Pancreas (tissue), 10 donors: Measurements from ENCODE around the gene DDTL. TPM values are rescaled to one million over a fixed set of nuclear protein-coding genes. Genes with fewer than 3 reads are reported as not detected.

Experiments
- ATAC-seq, 4 donors: fragments of 200-7000 bp; cut with Tn5 transposase; one replicate each; pipeline versions ENCODE4 v1.8.0 to v1.9.1; 2020; ENCODE audit warnings: mild to moderate bottlenecking in 4 of 4, moderate library complexity in 4 of 4
- DNase-seq, 6 donors: peaks; one replicate each; pipeline ENCODE4 v3.0.0-alpha.2; 2020
- FAIRE-seq: peaks from 2 replicates; lab custom pipeline; 2012; peaks lifted over from hg19 to GRCh38; lab: Jason Lieb, UNC
- H3K27ac ChIP-seq, 4 donors: fragments of 200-600 bp; sonication (generic); 1 replicate in 3 of 4; 2 replicates in 1 of 4; pipeline versions ENCODE4 v1.5.0 to v1.8.0; 2020
- H3K27me3 ChIP-seq, 4 donors: fragments of 200-600 bp; one replicate each; pipeline ENCODE4 v1.8.0; 2021
- H3K36me3 ChIP-seq, 3 donors: fragments of 200-600 bp; sonication (generic) in 1 of 3; one replicate each; pipeline versions ENCODE4 v1.5.0 to v1.8.0; 2020 to 2021
- H3K4me1 ChIP-seq, 3 donors: fragments of 200-600 bp; one replicate each; pipeline ENCODE4 v1.8.0; 2021
- H3K4me3 ChIP-seq, 4 donors: fragments of 200-600 bp; sonication (generic) in 2 of 4; one replicate each; pipeline versions ENCODE4 v1.5.0 to v1.8.0; 2020 to 2021
- H3K9me3 ChIP-seq, 4 donors: fragments of 200-600 bp; one replicate each; pipeline ENCODE4 v1.8.0; 2021
- CTCF ChIP-seq, 4 donors: fragments of 200-600 bp; sonication (generic) in 3 of 4; IDR thresholded peaks; one replicate each; pipeline versions ENCODE4 v1.5.0 to v1.8.0; 2021; ENCODE audit warnings: antibody characterized with exemption in 4 of 4
- WGBS, 2 donors: extraction: QIAGEN DNeasy Blood & Tissue Kit; methylation state at CpG; one replicate each; pipeline ENCODE4 v1.1.7; 2013; 5-methylcytosine and 5-hydroxymethylcytosine counted together
- intact Hi-C, 3 donors: fragments of 100-400 bp; cut with DNase I; formaldehyde crosslinking; loops; one replicate each; pipeline versions ENCODE4 v1.11.1 to v1.14.2; 2022
- polyA plus RNA-seq, 2 donors: library from polyadenylated mRNA; stranded (reverse); fragments of 200-250 nt; gene quantifications; one replicate each; pipeline ENCODE4 v1.2.3, GENCODE V29; 2013
- total RNA-seq, 6 donors: library from RNA; stranded (reverse); fragmentation: NEBNext Ultra II Directional in 4 of 6; extraction: Animal tissue kit (Norgen Biotek cat#: 25700) in 4 of 6; gene quantifications; one replicate each; pipeline versions ENCODE4 v1.2.1 to v1.2.4, GENCODE V29; 2021 to 2023
- donor health status: healthy with polysubstance abuse.
- donor health status: DM: no; HTN: no; CAD: no; lungs with moderate emphysema.
- donor health status: DM: no; HTN: no; CAD: no.
- donor health status: control.
- donor health status: control.
- donor health status: Bipolar disorder and iron deficiency.
- donor health status: DM: yes; HTN: yes; CAD: no.
- donor health status: DM: no; HTN: no; CAD: no.
- donor health status: DM: no; HTN: no; CAD: no.
- donor health status: DM: yes; HTN: yes; CAD: no.

Gene DDTL
- total and polyA plus RNA-seq, 8 donors, result 0.79 to 4.1 (median 1.7) TPM

GRCh38 chr22:24006207-24006913 is 39.7 kb downstream of the DDTL start:
- Histone ChIP-seq H3K36me3 (no peaks in the 10 kb centered on the region), H3K27me3 (no peaks in the 10 kb centered on the region), H3K4me1 (no peaks in the 10 kb centered on the region), H3K9me3 (no peaks in the 10 kb centered on the region), H3K27ac (no peak overlapping the region), H3K4me3 (no peak overlapping the region)
- intact Hi-C loops, result loop anchor here in 1 of 3 donors (10.0 kb wide), 1 partner anchor 168 kb away; no protein-coding TSS in a partner anchor
- no peak for TF ChIP-seq CTCF (IDR thresholded peaks at IDR 0.05)
- DNase-seq (peak in 1 of 6 donors; percentile 55), ATAC-seq (no peak), FAIRE-seq (no peak)
- 74% methylated on average over 10 of the region's 10 CpGs for WGBS, 2 donors

GRCh38 chr22:24006914-24007214 is 40.2 kb downstream of the DDTL start:
- Histone ChIP-seq H3K27ac (no peak overlapping the region), H3K36me3 (no peaks in the 10 kb centered on the region), H3K4me3 (no peak overlapping the region), H3K9me3 (no peaks in the 10 kb centered on the region), H3K27me3 (no peaks in the 10 kb centered on the region), H3K4me1 (no peaks in the 10 kb centered on the region)
- intact Hi-C loops, result loop anchor here in 1 of 3 donors (10.0 kb wide), 1 partner anchor 168 kb away; no protein-coding TSS in a partner anchor
- FAIRE-seq, result no peak
- no peak for ATAC-seq
- WGBS, 2 donors, result 83 to 85% methylated on average over 6 of the region's 6 CpGs
- TF ChIP-seq CTCF (IDR thresholded peaks at IDR 0.05), result no peak
- DNase-seq, result no peak

- ATAC-seq (no peak), FAIRE-seq (no peak), DNase-seq (no peak)
- no peaks in the 10 kb centered on the region for H3K27me3 ChIP-seq
- no peaks in the 10 kb centered on the region for H3K9me3 ChIP-seq
- WGBS, 2 donors, result 76 to 78% methylated on average over 8 of the region's 8 CpGs
- no peaks in the 10 kb centered on the region for H3K4me1 ChIP-seq
- H3K36me3 ChIP-seq, result no peaks in the 10 kb centered on the region
- no peak overlapping the region for H3K4me3 ChIP-seq
- H3K27ac ChIP-seq, result no peak overlapping the region
- no peak for TF ChIP-seq CTCF (IDR thresholded peaks at IDR 0.05)
- intact Hi-C loops, result loop anchor here in 1 of 3 donors (10.0 kb wide), 1 partner anchor 167 kb away; no protein-coding TSS in a partner anchor
Measured at GRCh38 chr22:24007253-24008021, 40.7 kb downstream of the DDTL start.

- DNase-seq (no peak), ATAC-seq (no peak), FAIRE-seq (no peak)
- H3K27ac ChIP-seq, result no peak overlapping the region
- H3K27me3 ChIP-seq, result no peaks in the 10 kb centered on the region
- H3K4me1 ChIP-seq, result peaks cover 0 to 5% (median 0%) of the 10 kb centered on the region in 3 donors
- intact Hi-C loops, result loop anchor here in 1 of 3 donors (10.0 kb wide), 1 partner anchor 167 kb away; no protein-coding TSS in a partner anchor
- TF ChIP-seq CTCF (IDR thresholded peaks at IDR 0.05), result no peak
- WGBS, 2 donors, result 82 to 85% methylated on average over 1 of the region's 1 CpG
- no peak overlapping the region for H3K4me3 ChIP-seq
- no peaks in the 10 kb centered on the region for H3K36me3 ChIP-seq
- no peaks in the 10 kb centered on the region for H3K9me3 ChIP-seq
Measured at GRCh38 chr22:24008022-24008283, 41.3 kb downstream of the DDTL start.
